ENCODE measurements around the gene MAX. TPM values are rescaled to one million over a fixed set of nuclear protein-coding genes. Genes with fewer than 3 reads are reported as not detected.

Gene MAX
- total and polyA plus RNA-seq, 10 donors: 58.7 to 162 (median 109) TPM

- no peaks in the 10 kb centered on the region for H3K36me3 ChIP-seq
- no peaks in the 10 kb centered on the region for H3K4me1 ChIP-seq
- no peak for DNase-seq
- no peak for TF ChIP-seq CTCF (IDR thresholded peaks at IDR 0.05 in 8 of 11, conservative IDR thresholded peaks at IDR 0.05 in 3 of 11)
- TF ChIP-seq POLR2A (IDR thresholded peaks at IDR 0.05): no peak
- no peak for TF ChIP-seq POLR2AphosphoS5 (IDR thresholded peaks at IDR 0.05)
- WGBS, 5 donors: 78 to 85% (median 81%) methylated on average over 6 to 7 of the region's 7 CpGs
- no peaks in the 10 kb centered on the region for H3K27me3 ChIP-seq (replicated peaks in 1 of 7)
- intact Hi-C loops (cut with DNase I; ENCODE audit: low total_unique reads): no loop called here
- H3K4me3 ChIP-seq: no peak overlapping the region
- H3K27ac ChIP-seq: no peak overlapping the region
- H3K9me3 ChIP-seq: no peaks in the 10 kb centered on the region
These were observed 29.0 kb upstream of the MAX start for GRCh38 chr14:65131301-65131701.

GRCh38 chr14:65128096-65128495 is 25.8 kb upstream of the MAX start:
- WGBS, 5 donors: 80 to 91% (median 86%) methylated on average over 5 of the region's 5 CpGs
- no peaks in the 10 kb centered on the region for H3K36me3 ChIP-seq
- DNase-seq: no peak
- no peak overlapping the region for H3K4me3 ChIP-seq
- H3K27ac ChIP-seq: no peak overlapping the region
- H3K27me3 ChIP-seq (replicated peaks in 1 of 7): no peaks in the 10 kb centered on the region
- no peaks in the 10 kb centered on the region for H3K9me3 ChIP-seq
- no peaks in the 10 kb centered on the region for H3K4me1 ChIP-seq
- TF ChIP-seq POLR2AphosphoS5 (IDR thresholded peaks at IDR 0.05): no peak
- TF ChIP-seq CTCF (IDR thresholded peaks at IDR 0.05 in 8 of 11, conservative IDR thresholded peaks at IDR 0.05 in 3 of 11): no peak
- TF ChIP-seq POLR2A (IDR thresholded peaks at IDR 0.05): no peak
- intact Hi-C loops (cut with DNase I; ENCODE audit: low total_unique reads): no loop called here

GRCh38 chr14:65117769-65118745 is 15.7 kb upstream of the MAX start:
- Histone ChIP-seq H3K4me1 (no peaks in the 10 kb centered on the region), H3K27ac (no peak overlapping the region), H3K9me3 (peaks cover 0 to 9% (median 0%) of the 10 kb centered on the region in 8 donors), H3K27me3 (replicated peaks in 1 of 7) (no peaks in the 10 kb centered on the region), H3K4me3 (no peak overlapping the region), H3K36me3 (no peaks in the 10 kb centered on the region)
- no peak for TF ChIP-seq POLR2AphosphoS5 (IDR thresholded peaks at IDR 0.05)
- TF ChIP-seq CTCF (IDR thresholded peaks at IDR 0.05 in 8 of 11, conservative IDR thresholded peaks at IDR 0.05 in 3 of 11): no peak
- TF ChIP-seq POLR2A (IDR thresholded peaks at IDR 0.05): no peak
- no peak for DNase-seq
- WGBS, 5 donors: 76 to 85% (median 79%) methylated on average over 15 of the region's 15 CpGs
- intact Hi-C loops (cut with DNase I; ENCODE audit: low total_unique reads): no loop called here

GRCh38 chr14:65115615-65116014 is 13.3 kb upstream of the MAX start:
- TF ChIP-seq POLR2A (IDR thresholded peaks at IDR 0.05): no peak
- TF ChIP-seq POLR2AphosphoS5 (IDR thresholded peaks at IDR 0.05): no peak
- no peak for TF ChIP-seq CTCF (IDR thresholded peaks at IDR 0.05 in 8 of 11, conservative IDR thresholded peaks at IDR 0.05 in 3 of 11)
- Histone ChIP-seq H3K27me3 (replicated peaks in 1 of 7) (no peaks in the 10 kb centered on the region), H3K27ac (no peak overlapping the region), H3K4me3 (no peak overlapping the region), H3K9me3 (no peaks in the 10 kb centered on the region), H3K36me3 (no peaks in the 10 kb centered on the region), H3K4me1 (no peaks in the 10 kb centered on the region)
- WGBS, 5 donors: 46 to 59% (median 52%) methylated on average over 9 of the region's 9 CpGs
- intact Hi-C loops (cut with DNase I; ENCODE audit: low total_unique reads): no loop called here
- DNase-seq: no peak
